Measurements from ENCODE around the gene RAB38.

- TF ChIP-seq, protein P1, sequence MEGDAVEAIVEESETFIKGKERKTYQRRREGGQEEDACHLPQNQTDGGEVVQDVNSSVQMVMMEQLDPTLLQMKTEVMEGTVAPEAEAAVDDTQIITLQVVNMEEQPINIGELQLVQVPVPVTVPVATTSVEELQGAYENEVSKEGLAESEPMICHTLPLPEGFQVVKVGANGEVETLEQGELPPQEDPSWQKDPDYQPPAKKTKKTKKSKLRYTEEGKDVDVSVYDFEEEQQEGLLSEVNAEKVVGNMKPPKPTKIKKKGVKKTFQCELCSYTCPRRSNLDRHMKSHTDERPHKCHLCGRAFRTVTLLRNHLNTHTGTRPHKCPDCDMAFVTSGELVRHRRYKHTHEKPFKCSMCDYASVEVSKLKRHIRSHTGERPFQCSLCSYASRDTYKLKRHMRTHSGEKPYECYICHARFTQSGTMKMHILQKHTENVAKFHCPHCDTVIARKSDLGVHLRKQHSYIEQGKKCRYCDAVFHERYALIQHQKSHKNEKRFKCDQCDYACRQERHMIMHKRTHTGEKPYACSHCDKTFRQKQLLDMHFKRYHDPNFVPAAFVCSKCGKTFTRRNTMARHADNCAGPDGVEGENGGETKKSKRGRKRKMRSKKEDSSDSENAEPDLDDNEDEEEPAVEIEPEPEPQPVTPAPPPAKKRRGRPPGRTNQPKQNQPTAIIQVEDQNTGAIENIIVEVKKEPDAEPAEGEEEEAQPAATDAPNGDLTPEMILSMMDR (IDR thresholded peaks at IDR 0.05) = no peak
- TF ChIP-seq ZFX (IDR thresholded peaks at IDR 0.05; ENCODE audit: borderline replicate concordance) = no peak
These were observed 43.3 kb downstream of the RAB38 start for GRCh38 chr11:88131764-88132470.
